H1 (cell line): Measurements from ENCODE around the gene SLC22A23. TPM values are rescaled to one million over a fixed set of nuclear protein-coding genes. Genes with fewer than 3 reads are reported as not detected.

Experiments
- CTCF ChIA-PET: fragments of 300-600 bp; sonication (Branson Sonifier 250); formaldehyde crosslinking; loops from one replicate; lab custom pipeline; 2021; ENCODE audit not compliant: partially characterized antibody; lab: Charles Lee
- POLR2A ChIA-PET: fragments of 300-600 bp; sonication (Branson Sonifier 250); formaldehyde crosslinking; loops from one replicate; lab custom pipeline; 2021; ENCODE audit warnings: inconsistent platforms; ENCODE audit not compliant: partially characterized antibody; lab: Charles Lee
- DNase-seq, 2 experiments: peaks; one replicate each; pipeline versions ENCODE4 v3.0.0 to v3.0.0-alpha.2; 2010 to 2022; ENCODE audit warnings: low spot score in 2 of 2, low read depth in 1 of 2, mixed read lengths in 1 of 2
- FAIRE-seq: peaks from 2 replicates; lab custom pipeline; 2011; peaks lifted over from hg19 to GRCh38; lab: Jason Lieb, UNC
- H2AFZ ChIP-seq: 2 replicates; pipeline ENCODE4 v1.8.1; 2012; ENCODE audit warnings: low read length, inconsistent platforms
- H2AK5ac ChIP-seq: 2 replicates; pipeline ENCODE4 v1.6.1; 2013; ENCODE audit warnings: low read depth, low read length
- H2BK120ac ChIP-seq: replicated peaks from 2 replicates; pipeline ENCODE3; 2013; ENCODE audit warnings: low read depth, low read length, inconsistent platforms
- H2BK12ac ChIP-seq: 2 replicates; pipeline ENCODE4 v1.6.1; 2013; ENCODE audit warnings: low read depth, low read length
- H2BK15ac ChIP-seq: 2 replicates; pipeline ENCODE4 v1.6.1; 2013; ENCODE audit warnings: low read length
- H2BK20ac ChIP-seq: 2 replicates; pipeline ENCODE4 v1.6.1; 2013; ENCODE audit warnings: low read length
- H2BK5ac ChIP-seq: 2 replicates; pipeline ENCODE4 v1.6.1; 2013; ENCODE audit warnings: low read depth, low read length
- H3K14ac ChIP-seq: 2 replicates; pipeline ENCODE4 v1.6.1; 2013; ENCODE audit warnings: inconsistent platforms; ENCODE audit not compliant: insufficient read length
- H3K18ac ChIP-seq: 2 replicates; pipeline ENCODE4 v1.6.1; 2013; ENCODE audit warnings: low read length; ENCODE audit errors: extremely low read depth
- H3K23ac ChIP-seq: 2 replicates; pipeline ENCODE4 v1.6.1; 2013; ENCODE audit warnings: inconsistent platforms; ENCODE audit not compliant: insufficient read length
- H3K23me2 ChIP-seq: 2 replicates; pipeline ENCODE4 v1.6.1; 2013; ENCODE audit warnings: low read depth, low read length
- H3K27ac ChIP-seq: 2 replicates; pipeline ENCODE4 v1.6.1; 2011; ENCODE audit warnings: low read depth, low read length, inconsistent platforms
- H3K27me3 ChIP-seq, 4 experiments: replicated peaks in 1 of 4; 1 replicate in 1 of 4; 2 replicates in 3 of 4; pipeline versions ENCODE4 v1.6.1 to v1.8.1; 2011 to 2013; ENCODE audit warnings: low read length in 3 of 4, mild to moderate bottlenecking in 3 of 4, inconsistent platforms in 2 of 4, mixed read lengths in 2 of 4, moderate library complexity in 1 of 4; ENCODE audit not compliant: control insufficient read depth in 3 of 4, insufficient read depth in 3 of 4; ENCODE audit errors: extremely low read depth in 1 of 4
- H3K36me3 ChIP-seq, 4 experiments: 2 replicates each; pipeline versions ENCODE4 v1.6.1 to v1.8.1; 2011 to 2013; ENCODE audit warnings: mild to moderate bottlenecking in 4 of 4, low read length in 3 of 4, moderate library complexity in 2 of 4, control low read depth in 1 of 4, inconsistent platforms in 1 of 4; ENCODE audit not compliant: insufficient read depth in 4 of 4, control insufficient read depth in 2 of 4
- H3K4ac ChIP-seq: replicated peaks from 2 replicates; pipeline ENCODE3; 2013; ENCODE audit warnings: low read length, low read depth, mixed read lengths, inconsistent platforms; ENCODE audit not compliant: insufficient read length
- H3K4me1 ChIP-seq, 4 experiments: replicated peaks in 1 of 4; 1 replicate in 1 of 4; 2 replicates in 3 of 4; pipeline versions ENCODE4 v1.6.1 to v1.8.1; 2011 to 2013; ENCODE audit warnings: low read length in 3 of 4, inconsistent platforms in 2 of 4, mixed read lengths in 1 of 4; ENCODE audit not compliant: insufficient read depth in 4 of 4, control insufficient read depth in 3 of 4
- H3K4me2 ChIP-seq, 2 experiments: 2 replicates each; pipeline versions ENCODE4 v1.6.1 to v1.8.1; 2011 to 2013; ENCODE audit warnings: low read depth in 2 of 2, low read length in 2 of 2, control low read depth in 1 of 2, inconsistent platforms in 1 of 2, mild to moderate bottlenecking in 1 of 2; ENCODE audit not compliant: insufficient read depth in 1 of 2
- H3K4me3 ChIP-seq, 4 experiments: fragments of 200-600, 300-600 bp in 1 of 4; sonication (generic), shearing (Covaris generic), sonication (Bioruptor Twin) in 1 of 4; 2 replicates each; pipeline versions ENCODE4 v1.5.1 to v1.8.1; 2011 to 2016; ENCODE audit warnings: low read length in 4 of 4, low read depth in 3 of 4, control low read depth in 2 of 4, inconsistent platforms in 2 of 4, mild to moderate bottlenecking in 2 of 4, mixed read lengths in 1 of 4, moderate library complexity in 1 of 4; ENCODE audit not compliant: insufficient read depth in 2 of 4; ENCODE audit errors: extremely low read depth in 1 of 4
- H3K56ac ChIP-seq: replicated peaks from 2 replicates; pipeline ENCODE3; 2013; ENCODE audit warnings: low read depth, mild to moderate bottlenecking, mixed read lengths, low read length, inconsistent platforms; ENCODE audit not compliant: insufficient read length
- H3K79me1 ChIP-seq: 2 replicates; pipeline ENCODE4 v1.6.1; 2013; ENCODE audit warnings: low read depth, low read length, control low read depth
- H3K79me2 ChIP-seq, 2 experiments: 2 replicates each; pipeline versions ENCODE4 v1.6.1 to v1.8.1; 2012 to 2013; ENCODE audit warnings: low read length in 2 of 2, mild to moderate bottlenecking in 2 of 2, inconsistent platforms in 1 of 2; ENCODE audit not compliant: insufficient read depth in 2 of 2, control insufficient read depth in 1 of 2
- H3K9ac ChIP-seq, 4 experiments: replicated peaks in 1 of 4; 1 replicate in 1 of 4; 2 replicates in 3 of 4; pipeline versions ENCODE4 v1.6.1 to v1.8.1; 2011 to 2013; ENCODE audit warnings: low read depth in 3 of 4, low read length in 3 of 4, control low read depth in 2 of 4, mild to moderate bottlenecking in 2 of 4, moderate library complexity in 2 of 4, inconsistent platforms in 1 of 4; ENCODE audit errors: extremely low read depth in 1 of 4
- H3K9me3 ChIP-seq, 2 experiments: 2 replicates each; pipeline versions ENCODE4 v1.6.1 to v1.8.1; 2012 to 2013; ENCODE audit warnings: mild to moderate bottlenecking in 2 of 2, moderate library complexity in 2 of 2, control low read depth in 1 of 2, inconsistent platforms in 1 of 2, low read depth in 1 of 2, low read length in 1 of 2, mixed read lengths in 1 of 2; ENCODE audit not compliant: insufficient read depth in 2 of 2
- H4K20me1 ChIP-seq, 2 experiments: replicated peaks in 1 of 2; 2 replicates each; pipeline versions ENCODE3 to v1.8.1; 2011 to 2013; ENCODE audit warnings: inconsistent platforms in 2 of 2, low read length in 2 of 2, mild to moderate bottlenecking in 1 of 2; ENCODE audit not compliant: insufficient read depth in 2 of 2, control insufficient read depth in 1 of 2
- H4K5ac ChIP-seq: 2 replicates; pipeline ENCODE4 v1.6.1; 2013; ENCODE audit warnings: low read length, low read depth, mixed read lengths, inconsistent platforms; ENCODE audit not compliant: insufficient read length
- H4K8ac ChIP-seq: 2 replicates; pipeline ENCODE4 v1.8.0; 2013; ENCODE audit warnings: mild to moderate bottlenecking, moderate library complexity, low read length, inconsistent platforms; ENCODE audit not compliant: insufficient read depth; ENCODE audit errors: extremely low read depth
- H4K91ac ChIP-seq: replicated peaks from 2 replicates; pipeline ENCODE3; 2013; ENCODE audit warnings: low read length, mixed read lengths, inconsistent platforms; ENCODE audit not compliant: insufficient read length
- GABPA ChIP-seq: IDR thresholded peaks from 2 replicates; pipeline ENCODE4 v1.6.1; 2011; ENCODE audit warnings: mild to moderate bottlenecking, low read length, moderate library complexity, borderline replicate concordance; ENCODE audit not compliant: insufficient read depth
- HDAC6 ChIP-seq: IDR thresholded peaks from one replicate; pipeline ENCODE4 v1.7.1; 2012; ENCODE audit warnings: low read depth, mild to moderate bottlenecking, inconsistent platforms, low read length, moderate library complexity
- NANOG ChIP-seq: IDR thresholded peaks from 2 replicates; pipeline ENCODE4 v1.6.1; 2011; ENCODE audit warnings: low read length, low read depth, mild to moderate bottlenecking, inconsistent platforms; ENCODE audit not compliant: insufficient read depth, poor library complexity, severe bottlenecking
- WGBS, 2 experiments: shearing (Covaris generic) in 1 of 2; methylation state at CpG; one replicate each; pipeline versions ENCODE4 v1.1.6 to v1.1.7; 2013 to 2015; ENCODE audit warnings: low lambda C conversion rate in 2 of 2, mixed read lengths in 2 of 2, inconsistent platforms in 1 of 2, low coverage in 1 of 2, missing lambda C conversion rate in 1 of 2; ENCODE audit not compliant: insufficient replicate concordance in 2 of 2, insufficient coverage in 1 of 2, insufficient read length in 1 of 2; ENCODE audit errors: extremely low coverage in 1 of 2, missing lambda C conversion rate in 1 of 2; 5-methylcytosine and 5-hydroxymethylcytosine counted together
- polyA plus RNA-seq, 7 experiments: library from polyadenylated mRNA; depleted of rRNA in 3 of 7; stranded (reverse) in 5 of 7; unstranded in 2 of 7; fragments of >200 nt in 5 of 7; fragments of 200-250 nt in 2 of 7; gene quantifications; 1 replicate in 5 of 7; 2 replicates in 1 of 7; 4 replicates in 1 of 7; pipeline versions ENCODE4 v1.2.1 to v1.2.3, GENCODE V29; 2011 to 2013; ENCODE audit warnings: missing spikeins in 2 of 7, mixed read lengths in 2 of 7
- total RNA-seq: library from RNA; stranded (reverse); fragmentation: NEBNext Ultra II Directional; extraction: Animal tissue kit (Norgen Biotek cat#: 25700); gene quantifications from 2 replicates; pipeline ENCODE4 v1.2.1, GENCODE V29; 2021

The SLC22A23 gene
- total and polyA plus RNA-seq, 2 of the 8 experiments (the other 6 are each of a cell fraction or from before 2014, with no cell fraction given), result 9.9 to 38.4 TPM

GRCh38 chr6:3428700-3429099, 28.1 kb downstream of the SLC22A23 start:
- no peak overlapping the region for H2AK5ac ChIP-seq
- DNase-seq (no peak), FAIRE-seq (no peak)
- no peaks in the 10 kb centered on the region for H4K20me1 ChIP-seq
- H3K14ac ChIP-seq, result no peak overlapping the region
- H3K4me2 ChIP-seq, result no peak overlapping the region
- no peak overlapping the region for H2BK5ac ChIP-seq
- H2BK120ac ChIP-seq, result no peak overlapping the region
- no peak overlapping the region for H2BK12ac ChIP-seq
- H3K18ac ChIP-seq, result no peak overlapping the region
- WGBS, 2 experiments, result 79% methylated on average over 3 of the region's 3 CpGs; no CpG with 5 or more reads in 1 of the 2 experiments
- ChIA-PET POLR2A (interaction anchor here (0.6 kb wide), 1 partner anchor 164 kb away, joined by 3 read pairs; no protein-coding TSS in a partner anchor), CTCF (interaction anchor here (3.1 to 3.3 kb wide), 2 partner anchors 13 to 17 kb away, joined by 21 to 23 read pairs; no protein-coding TSS in a partner anchor)
- H3K23me2 ChIP-seq, result no peaks in the 10 kb centered on the region
- H3K4ac ChIP-seq, result no peak overlapping the region
- no peak overlapping the region for H3K56ac ChIP-seq
- H3K23ac ChIP-seq, result no peak overlapping the region
- no peak overlapping the region for H3K4me3 ChIP-seq
- no peak overlapping the region for H4K8ac ChIP-seq
- no peak overlapping the region for H2BK15ac ChIP-seq
- no peak overlapping the region for H4K91ac ChIP-seq
- H3K9me3 ChIP-seq, result no peaks in the 10 kb centered on the region
- no peaks in the 10 kb centered on the region for H3K36me3 ChIP-seq
- H3K27ac ChIP-seq, result no peak overlapping the region
- no peak overlapping the region for H3K9ac ChIP-seq
- H3K27me3 ChIP-seq, result no peaks in the 10 kb centered on the region
- H3K4me1 ChIP-seq, result peaks cover 12 to 26% (median 20%) of the 10 kb centered on the region in 4 experiments
- TF ChIP-seq NANOG (no peak), GABPA (no peak), HDAC6 (no peak)
- H4K5ac ChIP-seq, result no peak overlapping the region
- H3K79me2 ChIP-seq, result peaks cover 0 to 63% of the 10 kb centered on the region in 2 experiments; a peak in 2 of 4 replicates
- H3K79me1 ChIP-seq, result peaks cover 9% of the 10 kb centered on the region
- H2AFZ ChIP-seq, result no peak overlapping the region
- H2BK20ac ChIP-seq, result no peak overlapping the region
